RWPE2 (cell line): ENCODE results near the gene ZNF626.
"Not testable (repeated sequence)": the region's sequence is repeated elsewhere in the genome, so short reads cannot be mapped to it uniquely, and the experiment has no call there.

Source experiments
- ATAC-seq: fragments of 200-7000 bp; cut with Tn5 transposase; 3 replicates; pipeline ENCODE4 v1.9.1; 2021; ENCODE audit warnings: low read depth
- DNase-seq: peaks from one replicate; pipeline ENCODE4 v3.0.0-alpha.2; 2020; ENCODE audit warnings: low spot score
- H3K27ac ChIP-seq: fragments of 450-650 bp; 2 replicates; pipeline ENCODE4 v1.5.1; 2017; ENCODE audit warnings: mild to moderate bottlenecking; ENCODE audit not compliant: poor library complexity, severe bottlenecking
- H3K27me3 ChIP-seq: fragments of 250-450 bp; sonication (Bioruptor Pico); 2 replicates; pipeline ENCODE4 v1.5.1; 2021; ENCODE audit warnings: mild to moderate bottlenecking, moderate library complexity; ENCODE audit not compliant: insufficient read depth, poor library complexity, severe bottlenecking
- H3K36me3 ChIP-seq: fragments of 250-450 bp; sonication (Bioruptor Pico); 2 replicates; pipeline ENCODE4 v1.5.1; 2020; ENCODE audit warnings: low read depth, mild to moderate bottlenecking, moderate library complexity
- H3K4me1 ChIP-seq: fragments of 250-450 bp; sonication (Bioruptor Pico); 2 replicates; pipeline ENCODE4 v1.5.1; 2021; ENCODE audit warnings: mild to moderate bottlenecking, moderate library complexity; ENCODE audit not compliant: insufficient read depth, poor library complexity, severe bottlenecking
- H3K4me3 ChIP-seq: fragments of 250-450 bp; sonication (Bioruptor Pico); 2 replicates; pipeline ENCODE4 v1.5.1; 2021; ENCODE audit warnings: mild to moderate bottlenecking, moderate library complexity; ENCODE audit not compliant: severe bottlenecking
- H3K9me3 ChIP-seq: fragments of 250-450 bp; sonication (Bioruptor Pico); 2 replicates; pipeline ENCODE4 v1.5.1; 2021; ENCODE audit warnings: mild to moderate bottlenecking, moderate library complexity; ENCODE audit not compliant: severe bottlenecking
- TF ChIP-seq, protein P1 (sequence below): fragments of 450-650 bp; IDR thresholded peaks from one replicate; pipeline ENCODE4 v1.5.1; 2017; ENCODE audit warnings: mild to moderate bottlenecking, moderate library complexity; ENCODE audit not compliant: poor library complexity, severe bottlenecking

Gene ZNF626

DNA sequence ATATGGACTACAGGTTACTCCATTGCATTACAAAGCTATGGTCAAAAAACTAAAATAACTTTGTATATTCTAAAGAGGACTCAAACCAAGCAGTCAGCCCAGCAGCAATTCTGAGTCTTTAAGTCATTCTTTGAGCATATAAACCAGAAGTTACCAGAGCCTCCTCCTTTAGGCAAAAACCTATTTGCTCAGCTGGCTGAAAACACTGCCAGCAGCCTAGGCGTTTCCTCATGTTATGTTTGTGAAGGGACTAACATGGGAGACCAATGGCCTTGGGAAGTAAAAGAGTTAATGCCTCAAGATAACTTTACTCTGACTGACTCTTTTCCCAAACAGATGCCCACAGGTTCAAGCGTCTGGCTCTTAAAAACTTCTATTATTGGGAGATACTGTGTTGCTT lies 45.3 kb downstream of the ZNF626 start:
- H3K27ac ChIP-seq = no peak overlapping the region
- DNase-seq = no peak
- no peak for ATAC-seq
- H3K27me3 ChIP-seq = no peaks in the 10 kb centered on the region
- H3K4me1 ChIP-seq = no peaks in the 10 kb centered on the region
- TF ChIP-seq, protein P1, sequence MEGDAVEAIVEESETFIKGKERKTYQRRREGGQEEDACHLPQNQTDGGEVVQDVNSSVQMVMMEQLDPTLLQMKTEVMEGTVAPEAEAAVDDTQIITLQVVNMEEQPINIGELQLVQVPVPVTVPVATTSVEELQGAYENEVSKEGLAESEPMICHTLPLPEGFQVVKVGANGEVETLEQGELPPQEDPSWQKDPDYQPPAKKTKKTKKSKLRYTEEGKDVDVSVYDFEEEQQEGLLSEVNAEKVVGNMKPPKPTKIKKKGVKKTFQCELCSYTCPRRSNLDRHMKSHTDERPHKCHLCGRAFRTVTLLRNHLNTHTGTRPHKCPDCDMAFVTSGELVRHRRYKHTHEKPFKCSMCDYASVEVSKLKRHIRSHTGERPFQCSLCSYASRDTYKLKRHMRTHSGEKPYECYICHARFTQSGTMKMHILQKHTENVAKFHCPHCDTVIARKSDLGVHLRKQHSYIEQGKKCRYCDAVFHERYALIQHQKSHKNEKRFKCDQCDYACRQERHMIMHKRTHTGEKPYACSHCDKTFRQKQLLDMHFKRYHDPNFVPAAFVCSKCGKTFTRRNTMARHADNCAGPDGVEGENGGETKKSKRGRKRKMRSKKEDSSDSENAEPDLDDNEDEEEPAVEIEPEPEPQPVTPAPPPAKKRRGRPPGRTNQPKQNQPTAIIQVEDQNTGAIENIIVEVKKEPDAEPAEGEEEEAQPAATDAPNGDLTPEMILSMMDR = no peak
- no peak overlapping the region for H3K4me3 ChIP-seq
- peaks cover 3% of the 10 kb centered on the region for H3K9me3 ChIP-seq
- H3K36me3 ChIP-seq = no peaks in the 10 kb centered on the region

DNA sequence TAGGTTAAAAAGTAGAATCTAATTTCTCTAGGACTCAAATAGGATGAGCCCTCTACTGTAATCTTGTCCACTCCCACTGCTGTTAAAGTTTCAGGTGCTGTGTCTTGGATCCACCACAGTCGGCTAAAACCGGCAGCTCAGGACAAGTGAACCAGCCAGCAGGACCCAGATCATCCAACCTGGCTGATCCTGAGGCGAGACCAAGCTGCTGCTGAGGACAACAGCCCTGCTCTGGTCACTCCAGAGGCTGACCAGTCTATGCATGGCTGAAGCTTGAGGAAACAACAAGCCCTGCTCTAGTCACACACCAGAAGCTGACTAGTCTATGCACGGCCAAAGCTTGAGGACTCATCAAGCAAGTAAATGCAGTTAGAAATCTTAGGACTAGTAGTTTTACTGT lies 46.4 kb downstream of the ZNF626 start:
- not testable (repeated sequence) for H3K27ac ChIP-seq, H3K4me1 ChIP-seq, ATAC-seq, H3K9me3 ChIP-seq, H3K4me3 ChIP-seq, H3K27me3 ChIP-seq, H3K36me3 ChIP-seq, DNase-seq

DNA sequence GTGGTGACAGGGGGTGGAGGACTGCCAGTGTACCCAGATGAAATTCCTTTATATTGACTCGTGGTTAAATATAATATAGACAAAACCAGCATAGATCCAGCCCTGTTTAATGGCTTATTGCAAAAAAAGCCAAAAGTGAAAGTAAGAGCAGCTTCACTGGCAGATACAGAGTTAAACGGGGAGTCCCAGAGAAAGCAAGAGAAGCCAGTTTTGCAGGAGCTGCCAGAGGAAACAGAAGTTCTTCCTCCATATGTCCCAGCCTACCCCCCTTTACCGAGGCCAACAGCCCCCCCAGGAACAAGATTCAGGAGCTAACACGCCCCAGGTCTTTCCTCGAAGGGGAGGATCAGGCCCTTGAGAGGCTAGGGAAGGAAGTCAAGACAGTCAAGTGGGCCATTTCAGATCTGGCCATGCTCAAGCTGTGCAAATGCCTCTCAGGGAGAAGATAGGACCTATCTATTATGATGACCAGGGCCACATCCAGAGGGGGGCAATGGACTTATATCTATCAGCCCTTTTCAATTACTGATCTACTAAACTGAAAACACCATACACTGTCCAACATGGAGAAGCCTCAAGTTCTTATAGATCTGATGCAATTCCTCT lies 48.6 kb downstream of the ZNF626 start:
- Histone ChIP-seq H3K4me3 (no peak overlapping the region), H3K27ac (no peak overlapping the region), H3K27me3 (no peaks in the 10 kb centered on the region), H3K4me1 (no peaks in the 10 kb centered on the region), H3K9me3 (peaks cover 3% of the 10 kb centered on the region), H3K36me3 (no peaks in the 10 kb centered on the region)
- DNase-seq = no peak
- TF ChIP-seq, protein P1 = no peak
- no peak for ATAC-seq

DNA sequence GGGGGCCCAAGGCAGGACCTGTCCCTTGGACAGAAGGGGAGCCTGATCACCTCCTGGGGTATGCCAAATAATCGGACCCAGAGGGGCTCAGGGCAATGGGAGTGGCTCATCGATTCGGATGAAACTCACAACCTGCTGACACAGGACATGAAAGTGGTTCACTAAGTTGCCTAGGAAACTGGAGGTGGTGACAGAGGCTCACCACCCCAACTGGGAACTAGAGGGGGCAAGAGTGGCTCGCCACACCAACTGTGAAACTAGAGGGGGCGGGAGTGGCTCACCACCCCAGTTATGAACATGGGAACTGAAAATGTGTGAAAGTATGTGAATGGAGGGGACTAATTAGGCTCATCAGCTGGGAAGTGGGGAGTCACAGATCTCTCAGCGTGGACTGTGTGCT lies 49.5 kb downstream of the ZNF626 start:
- ATAC-seq (no peak), DNase-seq (no peak)
- no peaks in the 10 kb centered on the region for H3K4me1 ChIP-seq
- H3K4me3 ChIP-seq = no peak overlapping the region
- no peak overlapping the region for H3K27ac ChIP-seq
- no peaks in the 10 kb centered on the region for H3K27me3 ChIP-seq
- peaks cover 3% of the 10 kb centered on the region for H3K9me3 ChIP-seq
- no peaks in the 10 kb centered on the region for H3K36me3 ChIP-seq
- TF ChIP-seq, protein P1 = no peak

DNA sequence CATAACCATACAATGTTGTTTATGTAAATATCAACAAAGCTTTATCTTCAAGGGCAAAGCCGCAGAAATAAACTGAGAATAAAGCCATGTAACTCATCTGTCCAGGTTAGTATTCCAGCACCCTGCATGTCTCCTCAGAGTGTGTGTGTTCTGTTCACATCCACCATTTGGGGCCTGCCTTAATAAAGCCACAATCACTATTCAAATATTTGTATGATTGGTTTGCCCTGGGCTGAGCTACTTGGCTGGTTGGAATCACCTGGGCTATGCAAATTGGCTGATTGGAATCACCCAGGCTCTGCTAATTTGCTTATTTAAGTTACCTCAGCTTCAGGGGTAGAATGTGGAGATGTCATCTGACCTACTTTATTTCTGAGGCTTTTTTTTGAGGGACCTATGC lies 53.4 kb downstream of the ZNF626 start:
- ATAC-seq (no peak), DNase-seq (no peak)
- H3K27me3 ChIP-seq = no peaks in the 10 kb centered on the region
- H3K27ac ChIP-seq = no peak overlapping the region
- no peak overlapping the region for H3K4me3 ChIP-seq
- TF ChIP-seq, protein P1 = no peak
- H3K36me3 ChIP-seq = no peaks in the 10 kb centered on the region
- no peaks in the 10 kb centered on the region for H3K9me3 ChIP-seq
- H3K4me1 ChIP-seq = no peaks in the 10 kb centered on the region
